T1000 (cell line): ENCODE measurements around the gene CSF1.
"Not testable (repeated sequence)": the region's sequence is repeated elsewhere in the genome, so short reads cannot be mapped to it uniquely, and the experiment has no call there.

Experiments used
- DNase-seq: peaks from one replicate; lab custom pipeline; 2025; ENCODE audit warnings: mixed read lengths; lab: John Stamatoyannopoulos, UW

Gene CSF1

DNA sequence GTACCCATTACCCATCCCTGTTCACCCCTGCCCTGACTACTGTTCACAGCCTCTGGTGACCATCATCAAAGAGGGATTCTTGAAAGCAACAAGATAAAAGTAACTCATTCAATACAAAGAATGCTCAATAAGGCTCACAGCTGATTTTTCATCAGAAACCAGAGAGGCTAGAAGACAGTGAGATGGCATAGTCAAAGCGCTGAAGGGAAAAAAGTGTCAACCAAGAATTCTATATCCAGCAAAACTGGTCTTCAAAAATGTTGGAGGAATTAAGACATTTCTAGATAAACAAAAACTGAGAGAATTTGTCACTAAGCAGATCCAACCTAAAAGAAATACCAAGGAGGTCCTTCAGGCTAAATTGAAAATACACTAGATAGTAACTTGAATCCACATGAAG lies 27.1 kb downstream of the CSF1 start:
- DNase-seq, result no peak

DNA sequence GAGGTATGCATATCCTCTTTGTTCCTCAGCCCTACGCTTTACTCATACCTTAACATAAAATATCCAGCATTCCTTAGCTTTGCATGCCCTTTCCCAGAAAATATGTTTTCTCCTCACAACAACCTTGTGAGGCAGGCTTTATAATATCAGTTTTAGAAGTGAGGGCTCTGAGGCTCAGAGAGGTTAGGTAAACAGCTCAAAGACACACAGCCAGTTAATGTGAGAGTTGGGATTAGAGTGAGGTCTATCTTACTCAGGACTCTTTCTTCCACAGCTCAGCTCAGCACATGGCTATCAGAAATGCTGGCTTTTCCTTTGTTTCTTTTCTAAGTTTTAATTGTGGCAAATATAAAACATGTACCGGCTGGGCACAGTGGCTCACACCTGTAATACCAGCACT lies 27.9 kb downstream of the CSF1 start:
- no peak for DNase-seq

DNA sequence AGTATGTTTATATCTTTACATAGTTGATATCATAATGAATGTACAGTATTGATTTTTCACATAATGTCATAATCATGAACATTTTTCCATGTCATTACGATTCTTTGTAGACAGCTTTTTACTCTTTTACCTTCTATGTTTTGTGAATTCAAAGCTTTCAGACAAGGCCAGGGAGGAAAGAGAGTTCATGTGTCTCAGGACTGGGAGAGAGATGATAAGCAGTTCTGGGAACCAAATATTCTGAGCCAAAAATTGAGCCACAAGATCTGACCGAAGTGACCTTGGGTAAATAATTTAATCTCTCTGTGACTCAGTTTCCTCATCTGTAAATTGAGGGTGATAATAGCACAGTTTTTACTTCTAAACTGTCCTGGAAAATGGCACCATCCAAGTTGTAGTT lies 31.8 kb downstream of the CSF1 start:
- DNase-seq, result no peak

DNA sequence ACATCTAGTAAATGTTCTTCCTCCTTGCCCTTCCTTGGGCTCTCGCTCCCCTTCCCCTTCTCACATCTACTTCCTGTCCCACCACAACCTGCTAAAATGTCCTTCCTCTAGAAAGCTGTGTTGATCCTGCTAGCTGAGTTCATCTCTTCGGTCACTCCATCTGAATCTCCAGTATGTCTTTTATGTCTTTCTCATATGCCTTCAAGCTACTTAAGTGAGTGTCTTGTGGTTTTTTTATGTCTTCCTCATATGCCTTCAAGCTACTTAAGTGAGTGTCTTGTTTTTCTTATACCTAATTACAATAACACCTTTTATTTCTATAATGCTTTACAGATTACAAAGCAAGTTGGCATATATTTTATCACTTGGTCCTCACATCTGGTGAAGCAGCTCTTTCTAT lies 33.9 kb downstream of the CSF1 start:
- no peak for DNase-seq

DNA sequence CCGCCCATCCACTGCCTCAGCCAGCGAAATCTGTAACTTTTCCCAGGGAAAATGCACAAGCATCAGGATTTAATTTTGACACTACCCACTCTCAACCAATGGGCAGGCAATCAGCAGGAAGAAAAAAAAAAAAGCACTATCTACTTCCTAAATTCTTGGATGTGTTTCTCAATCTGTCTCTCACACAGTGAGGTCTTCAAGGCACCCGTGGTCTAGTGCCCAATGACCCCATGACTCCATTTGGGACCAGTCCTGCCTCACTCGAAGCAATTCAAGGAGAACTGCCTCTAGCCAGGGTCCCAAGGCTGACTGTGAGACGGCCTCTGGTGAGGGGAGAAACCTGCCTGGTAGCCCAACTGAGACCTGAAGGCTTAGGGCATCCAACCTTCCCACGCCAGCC lies 35.9 kb downstream of the CSF1 start:
- DNase-seq, result no peak

DNA sequence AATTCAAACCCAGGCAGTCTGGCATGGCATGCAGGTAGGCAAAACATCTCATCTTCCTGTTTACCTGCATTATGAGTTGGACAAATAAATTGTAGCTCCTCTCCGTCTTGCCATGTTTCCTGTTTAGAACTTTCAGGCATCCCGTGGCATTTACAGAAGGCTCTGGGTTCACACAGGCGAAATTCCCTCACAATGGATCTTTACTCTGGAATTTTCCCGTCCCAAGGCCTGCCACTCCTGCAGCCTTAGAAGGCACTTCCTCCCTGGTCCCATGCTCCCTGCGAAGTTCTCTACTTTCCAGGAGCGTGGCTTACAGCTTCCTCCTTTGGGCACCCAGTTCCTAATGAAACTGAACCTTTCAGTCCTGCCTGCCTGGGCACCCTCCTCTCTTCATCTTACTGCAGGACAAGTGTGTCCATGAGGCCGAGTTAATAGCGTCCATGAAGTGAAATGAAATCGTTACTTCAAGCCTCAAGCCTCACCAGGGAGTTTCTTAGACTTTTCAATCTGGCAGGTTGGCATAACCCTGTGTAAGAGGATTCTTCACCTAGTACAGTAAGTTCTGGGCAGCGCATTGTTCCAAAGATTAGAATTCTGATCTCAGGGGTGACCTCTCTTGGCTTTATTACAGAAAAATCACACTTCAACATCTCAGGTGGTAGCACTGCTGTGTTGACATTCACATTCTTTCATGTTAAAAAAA lies 37.1 kb downstream of the CSF1 start:
- DNase-seq, result no peak

DNA sequence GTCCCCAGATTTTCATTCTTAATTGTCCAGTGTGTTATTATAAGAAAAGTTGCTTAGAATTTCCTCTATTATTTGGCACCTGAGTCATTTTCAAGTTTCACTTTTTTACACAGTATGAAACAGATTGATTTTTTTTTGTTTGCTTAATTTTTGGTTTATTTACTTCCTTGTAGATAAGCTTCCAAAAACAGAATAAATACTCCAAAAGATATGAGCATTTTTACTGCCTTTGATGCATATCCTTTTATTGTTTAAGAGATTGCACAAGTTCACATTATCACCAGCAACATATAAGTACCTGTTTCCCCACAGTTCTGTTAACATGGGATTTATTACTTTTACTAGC lies 37.6 kb downstream of the CSF1 start:
- DNase-seq, result no peak

DNA sequence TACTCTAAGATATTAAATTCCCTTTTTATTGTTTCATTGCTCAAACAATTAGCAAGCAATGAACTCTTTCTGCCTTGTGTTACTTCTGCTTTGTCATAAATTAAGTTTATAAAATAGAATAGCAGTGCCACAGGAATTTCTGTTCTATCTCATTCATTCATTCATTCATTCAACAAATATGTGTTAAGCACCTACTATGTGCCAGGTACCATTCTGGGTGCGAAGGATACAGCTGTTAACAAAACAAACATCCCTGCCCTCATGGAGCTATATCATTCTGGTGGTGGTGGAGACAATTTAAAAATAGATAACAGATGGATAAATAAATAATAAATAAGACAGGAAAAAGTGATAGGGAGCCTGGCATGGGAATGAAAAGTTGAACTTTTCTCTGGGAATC lies 39.4 kb downstream of the CSF1 start:
- no peak for DNase-seq

DNA sequence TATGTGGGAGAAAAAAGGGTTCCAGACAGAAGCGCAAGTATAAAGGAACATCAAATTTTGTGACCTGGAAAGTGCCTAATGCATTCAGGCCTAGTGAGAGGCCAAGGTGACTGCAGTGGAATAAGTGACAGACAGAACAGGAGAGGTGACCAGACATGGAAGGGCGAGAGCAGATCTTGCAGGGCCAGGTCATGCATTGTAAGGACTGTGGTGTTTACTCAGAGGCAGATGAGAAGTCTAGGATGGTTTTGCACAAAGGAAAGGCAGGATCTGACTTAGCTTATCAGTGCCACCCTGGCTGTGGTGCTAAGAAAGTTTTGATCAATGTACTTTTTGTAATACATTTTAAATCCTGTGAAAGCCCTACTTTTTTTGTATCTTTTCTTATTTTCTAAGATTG lies 39.9 kb downstream of the CSF1 start:
- no peak for DNase-seq

DNA sequence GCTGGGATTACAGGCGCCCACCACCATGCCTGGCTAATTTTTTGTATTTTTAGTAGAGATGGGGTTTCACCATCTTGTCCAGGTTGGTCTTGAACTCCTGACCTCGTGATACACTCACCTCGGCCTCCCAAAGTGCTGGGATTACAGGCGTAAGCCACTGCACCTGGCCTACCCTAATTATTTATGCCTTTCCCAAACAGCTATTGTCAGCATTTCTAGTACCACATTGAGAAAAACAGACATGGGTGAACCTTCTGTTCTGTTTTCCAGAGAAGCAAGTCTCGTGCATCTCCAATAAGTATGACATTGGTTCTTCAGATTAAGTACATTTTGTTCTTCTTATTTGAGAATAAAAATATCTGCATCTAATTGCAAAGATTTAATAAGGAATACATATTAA lies 40.9 kb downstream of the CSF1 start:
- not testable (repeated sequence) for DNase-seq

DNA sequence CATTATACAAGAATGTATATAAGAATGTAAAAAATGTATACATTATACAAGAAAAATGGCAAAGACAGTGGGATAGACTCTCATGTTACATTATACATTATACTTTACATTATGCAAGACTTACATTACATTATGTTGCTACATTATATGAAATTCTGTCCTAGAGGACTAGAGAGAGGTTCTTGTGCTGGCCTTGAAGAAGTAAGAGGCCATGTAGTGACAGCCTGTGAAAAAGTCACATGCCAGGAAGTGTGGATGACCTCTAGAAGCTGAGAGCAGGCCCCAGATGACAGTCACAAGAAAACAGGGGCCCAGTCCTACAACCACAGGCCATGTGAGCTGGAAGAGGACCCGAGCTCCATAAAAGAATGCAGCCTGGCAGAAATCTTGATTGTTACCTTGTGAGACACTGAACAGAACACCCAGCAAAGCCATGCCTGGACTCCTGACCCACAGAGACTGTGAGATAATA lies 43.4 kb downstream of the CSF1 start:
- no peak for DNase-seq

- no peak for DNase-seq
Measured at GRCh38 chr1:109959632-109959973, 49.0 kb downstream of the CSF1 start.

DNA sequence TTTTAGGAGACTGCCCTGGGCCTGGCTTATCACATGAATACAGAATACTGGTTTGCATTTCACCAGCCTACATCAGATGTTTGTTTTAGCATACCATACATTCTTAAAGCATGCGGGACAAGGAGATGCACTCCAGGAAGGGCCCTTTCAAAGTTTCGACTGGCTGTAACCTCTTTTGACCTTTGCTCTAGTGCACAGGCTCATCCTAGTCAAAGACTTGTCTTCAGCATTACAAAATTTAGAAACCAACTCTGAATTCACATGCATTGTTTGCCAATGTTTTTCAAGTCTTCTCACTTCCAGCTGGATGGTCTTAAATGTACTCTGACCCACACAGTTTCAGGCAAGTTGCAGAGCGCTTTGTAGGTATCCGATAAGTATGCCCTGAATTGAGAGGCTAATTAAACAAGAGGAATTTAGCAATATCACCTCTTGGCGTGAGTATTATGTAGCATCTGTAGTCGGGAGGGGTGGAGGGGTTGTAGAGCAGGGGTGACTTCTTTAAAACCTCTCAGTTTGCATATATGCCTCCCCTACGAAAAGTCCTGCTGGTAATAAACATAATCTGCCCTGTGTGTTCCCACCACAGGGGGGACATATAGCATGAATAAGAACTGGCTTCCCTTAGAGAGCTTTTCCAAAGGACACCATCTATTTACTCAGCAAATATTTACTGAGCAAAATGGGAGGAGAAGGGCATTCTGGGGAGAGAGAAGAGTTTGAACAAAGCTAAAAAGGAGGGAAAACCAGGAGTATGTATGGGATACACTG lies 49.5 kb downstream of the CSF1 start:
- DNase-seq, result no peak

- no peak for DNase-seq
Measured at GRCh38 chr1:109960745-109961094, 50.1 kb downstream of the CSF1 start.

GRCh38 chr1:109963864-109964263 lies 53.2 kb downstream of the CSF1 start:
- no peak for DNase-seq

- DNase-seq, result no peak
Measured at GRCh38 chr1:109969146-109969829, 58.6 kb downstream of the CSF1 start.

DNA sequence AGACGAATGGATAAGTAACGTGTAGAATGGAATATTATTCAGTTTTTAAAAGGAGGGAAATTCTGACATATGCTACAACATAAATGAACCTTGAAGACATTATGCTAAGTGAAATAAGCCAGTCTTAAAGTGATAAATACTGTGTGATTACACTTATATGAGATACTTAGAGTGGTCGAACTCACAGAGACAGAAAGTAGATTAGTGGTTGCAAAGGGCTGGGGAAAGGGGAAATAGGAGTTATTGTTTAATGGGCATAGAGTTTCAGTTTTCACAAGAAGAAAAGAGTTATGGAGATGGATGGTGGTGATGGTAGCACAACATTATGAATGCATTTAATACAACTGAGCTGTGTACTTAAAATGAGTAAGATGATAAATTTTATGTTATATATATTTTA lies 59.3 kb downstream of the CSF1 start:
- no peak for DNase-seq

- no peak for DNase-seq
Measured at GRCh38 chr1:109971559-109971958, 60.9 kb downstream of the CSF1 start.

DNA sequence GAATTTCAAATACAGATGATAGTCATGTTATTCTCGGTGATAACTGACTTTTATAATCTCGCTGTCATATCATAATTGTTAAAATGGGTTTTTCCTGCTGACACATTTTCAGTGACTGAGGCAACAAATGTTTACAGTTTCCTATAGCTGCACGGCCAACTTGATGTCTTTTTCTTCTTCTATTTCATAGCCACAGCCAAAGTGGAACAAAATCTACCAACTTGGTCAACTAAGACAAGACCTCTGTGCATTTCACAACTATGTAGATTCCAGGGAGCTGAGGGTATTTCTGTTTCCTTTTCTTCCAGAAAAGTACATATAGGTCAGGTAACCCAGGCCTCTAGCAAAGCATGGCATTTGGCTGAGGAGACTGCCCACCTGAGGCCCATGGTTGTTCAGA lies 63.5 kb downstream of the CSF1 start:
- no peak for DNase-seq

DNA sequence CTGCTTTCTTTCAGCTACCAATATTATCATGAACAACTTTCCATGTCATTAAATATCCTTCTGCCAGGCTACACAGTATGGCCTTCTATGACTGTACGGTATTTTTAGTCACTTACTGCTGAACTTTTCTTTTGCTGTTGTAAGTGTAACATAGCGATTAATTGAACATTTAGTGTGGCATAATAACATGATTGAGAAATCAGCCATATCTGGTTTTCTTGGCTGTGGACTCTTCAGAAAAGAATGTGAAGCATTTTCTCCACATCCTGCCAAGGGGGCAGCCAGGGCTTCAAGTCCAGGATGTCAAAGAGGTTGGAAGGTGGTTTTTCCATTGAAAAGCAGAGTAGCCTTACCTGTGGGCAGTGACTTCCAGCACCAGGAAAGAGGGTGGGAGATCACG lies 65.1 kb downstream of the CSF1 start:
- DNase-seq, result no peak

- DNase-seq, result no peak
Measured at GRCh38 chr1:109976762-109977161, 66.1 kb downstream of the CSF1 start.

DNA sequence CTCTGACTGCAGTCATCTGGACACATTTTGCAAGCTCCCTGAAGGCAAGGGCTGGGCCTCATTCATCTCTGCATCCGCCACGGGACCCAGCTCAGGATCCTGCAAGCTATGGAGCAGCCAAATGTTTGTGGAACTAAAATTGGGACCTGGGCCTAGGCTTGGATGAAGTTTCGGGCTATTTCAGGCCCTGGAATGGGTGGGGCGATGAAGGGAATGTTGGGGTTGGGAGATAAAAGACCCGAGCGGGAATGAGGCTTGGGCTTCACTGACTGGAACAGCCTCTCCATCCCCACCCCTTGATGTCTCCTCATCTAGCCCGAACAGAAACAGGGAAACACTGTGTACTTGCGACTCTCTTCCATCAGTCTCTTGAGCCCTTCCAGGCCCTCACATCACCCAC lies 66.6 kb downstream of the CSF1 start:
- no peak for DNase-seq

- DNase-seq, result no peak
Measured at GRCh38 chr1:109977657-109978378, 67.2 kb downstream of the CSF1 start.
